GM21529 (cell line): ENCODE measurements around the gene SGMS1.
A peak's percentile ranks its signal among the peaks of the same experiment; 100 is the strongest.
"Not testable (repeated sequence)": the region's sequence is repeated elsewhere in the genome, so short reads cannot be mapped to it uniquely, and the experiment has no call there.

Experiments used
- ATAC-seq: cut with Tn5 transposase; IDR thresholded peaks from one replicate; pipeline ENCODE4 v1.9.1; 2021; ENCODE audit not compliant: unreplicated experiment

The SGMS1 gene

DNA sequence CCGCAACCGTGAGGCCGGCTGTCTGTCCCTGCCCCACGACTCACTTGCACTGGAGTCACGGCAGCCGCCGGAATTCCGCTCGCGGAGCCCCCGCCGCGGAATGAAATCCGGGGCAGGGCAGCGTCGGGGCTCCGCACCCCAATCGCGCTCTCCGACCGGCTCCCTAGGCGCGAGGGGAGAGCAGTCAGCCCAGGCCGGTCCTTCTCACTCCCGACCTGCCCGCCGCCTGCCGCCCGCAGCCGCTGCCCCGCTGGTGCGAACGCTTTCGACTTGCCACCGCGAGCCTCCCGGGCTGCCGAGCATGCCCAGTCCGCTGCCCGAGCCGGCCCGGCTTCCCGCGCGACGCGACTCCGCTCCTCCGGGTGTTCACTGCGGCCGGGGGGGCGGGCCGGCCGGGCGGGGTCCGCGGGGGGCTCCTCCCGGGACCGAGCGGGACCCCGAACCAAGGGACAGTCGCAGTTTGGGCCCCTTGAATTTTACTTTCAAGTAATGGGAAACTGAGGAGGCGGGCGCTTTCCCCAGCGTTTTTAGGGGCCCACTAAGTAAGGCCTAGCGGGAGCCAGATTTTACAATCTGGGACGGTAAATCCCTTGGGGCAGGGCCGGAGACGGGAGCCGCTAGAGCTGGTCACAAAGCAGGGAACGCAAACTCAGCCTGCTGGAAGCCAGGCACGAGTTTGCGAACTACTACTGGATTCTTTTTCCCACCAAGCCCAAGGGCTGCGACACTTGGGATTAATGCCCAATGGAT lies at the start of gene SGMS1:
TSS of gene SGMS1 (minus strand) at position 294 of the 750 bp plus-strand sequence. CDS start 279,842 bp downstream, outside the sequence.
- peak; percentile 23 for ATAC-seq

DNA sequence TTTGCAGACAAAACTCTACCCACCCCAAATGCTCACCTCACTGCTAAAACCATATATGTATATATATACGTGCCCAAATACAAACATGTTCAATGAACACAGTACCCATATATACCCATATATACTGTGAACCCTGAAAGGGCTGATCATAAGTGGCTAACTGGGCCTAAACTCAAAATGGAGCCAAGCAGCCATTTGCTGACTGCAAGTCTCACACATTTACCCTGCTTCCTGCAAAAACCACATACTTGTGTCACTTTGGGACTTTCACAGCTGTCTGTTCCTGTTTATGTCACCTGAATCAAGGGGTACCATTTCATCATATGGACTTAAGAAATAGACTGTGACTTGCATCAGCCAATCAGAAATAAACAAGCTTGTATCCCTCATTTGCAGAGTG lies 48.4 kb upstream of the SGMS1 start:
- peak; percentile 59 for ATAC-seq

DNA sequence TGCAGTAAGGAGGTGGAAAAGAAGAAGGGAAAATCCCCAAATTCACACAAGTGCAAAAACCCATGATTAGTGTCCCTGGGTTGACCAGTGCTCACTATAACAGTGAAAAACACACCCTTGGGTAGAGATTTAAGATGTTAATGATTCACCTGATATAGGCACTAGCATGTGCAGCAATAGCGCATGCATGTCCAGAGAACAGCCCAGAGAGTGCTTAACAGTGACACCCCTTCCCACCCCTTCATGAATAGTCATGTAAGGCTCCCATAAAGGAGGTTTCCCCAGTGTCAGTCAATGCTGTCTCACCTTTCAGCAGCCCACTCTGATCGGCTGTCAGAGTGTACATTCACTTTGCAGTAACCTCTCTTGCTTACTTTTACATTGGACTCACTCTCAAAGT lies 47.9 kb upstream of the SGMS1 start:
- ATAC-seq, result not testable (repeated sequence)

DNA sequence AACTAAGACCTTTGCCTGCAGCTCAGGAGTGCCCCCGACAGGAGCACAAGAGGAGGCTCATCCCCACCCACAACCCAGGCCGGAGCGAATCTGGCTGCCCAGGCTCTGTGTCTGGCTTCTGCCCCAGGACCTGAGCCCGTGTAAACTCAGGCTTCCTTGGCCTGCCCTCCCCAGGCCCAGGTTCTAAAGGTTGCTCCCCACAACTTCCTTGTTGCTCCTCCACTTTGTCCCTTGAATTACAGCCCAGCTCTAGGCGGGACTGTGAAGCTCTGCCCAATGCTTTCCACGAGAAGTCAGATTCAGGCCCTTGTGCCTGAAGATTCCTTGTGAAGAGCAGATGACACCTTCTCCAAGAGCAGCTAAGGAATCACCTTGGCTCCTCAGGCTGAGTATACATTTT lies 46.2 kb upstream of the SGMS1 start:
- not testable (repeated sequence) for ATAC-seq

DNA sequence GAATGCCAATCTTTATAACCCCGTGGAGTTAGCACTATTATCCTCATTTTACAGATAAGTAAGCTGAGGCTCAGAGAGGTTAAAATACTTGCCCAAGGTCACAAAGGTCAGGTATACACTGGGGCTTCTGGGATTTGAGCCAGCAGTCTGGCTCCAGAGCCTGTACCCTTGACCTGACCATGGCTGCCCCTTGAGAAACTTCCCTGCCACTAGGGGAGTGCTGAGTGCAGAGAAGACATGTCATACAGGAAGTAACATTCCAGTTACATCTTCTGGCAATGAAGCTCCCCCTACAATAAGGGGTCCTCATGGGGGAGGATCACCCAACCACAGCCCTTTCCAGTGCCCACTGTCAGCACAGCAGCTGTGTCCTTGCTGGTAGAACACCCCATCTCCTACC lies 43.6 kb upstream of the SGMS1 start:
- not testable (repeated sequence) for ATAC-seq

DNA sequence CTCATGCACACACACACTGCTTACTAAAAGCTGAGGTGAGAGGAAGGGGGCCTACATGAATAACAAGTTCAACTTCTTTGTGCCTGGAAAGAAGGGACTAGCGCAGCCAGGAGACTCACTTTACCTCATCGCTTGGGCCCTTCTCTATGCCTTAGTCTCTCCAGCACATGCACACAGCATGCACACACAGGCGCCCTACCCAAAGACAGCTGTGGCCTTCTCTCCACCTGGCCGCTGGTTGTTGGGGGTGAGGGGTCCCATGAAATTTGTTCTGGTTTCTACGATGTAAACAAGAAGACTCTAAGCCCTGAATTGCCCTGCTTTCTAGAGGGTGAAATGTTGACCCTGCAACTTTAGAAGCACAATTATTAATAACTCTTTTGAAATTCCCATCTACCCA lies 38.7 kb upstream of the SGMS1 start:
- ATAC-seq, result not testable (repeated sequence)

DNA sequence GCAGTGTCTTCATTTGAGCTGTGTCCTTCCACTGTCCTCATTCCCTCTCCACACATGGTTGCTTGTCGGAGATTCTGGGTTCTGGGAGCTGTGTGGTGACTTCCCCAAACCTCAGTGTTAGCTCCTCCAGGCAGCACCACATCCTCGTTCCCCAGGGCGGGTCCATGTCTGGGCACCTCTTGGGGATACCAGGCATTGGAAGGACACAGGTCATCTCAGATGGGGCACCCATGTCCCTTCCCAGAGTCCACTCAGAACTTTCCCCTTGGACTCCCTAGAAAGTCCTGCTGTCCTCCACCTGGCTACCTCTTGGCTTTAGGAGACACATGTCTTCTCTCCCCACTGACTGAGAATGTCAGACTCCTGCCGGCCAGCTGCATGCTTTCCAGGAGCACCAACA lies 37.8 kb upstream of the SGMS1 start:
- not testable (repeated sequence) for ATAC-seq

DNA sequence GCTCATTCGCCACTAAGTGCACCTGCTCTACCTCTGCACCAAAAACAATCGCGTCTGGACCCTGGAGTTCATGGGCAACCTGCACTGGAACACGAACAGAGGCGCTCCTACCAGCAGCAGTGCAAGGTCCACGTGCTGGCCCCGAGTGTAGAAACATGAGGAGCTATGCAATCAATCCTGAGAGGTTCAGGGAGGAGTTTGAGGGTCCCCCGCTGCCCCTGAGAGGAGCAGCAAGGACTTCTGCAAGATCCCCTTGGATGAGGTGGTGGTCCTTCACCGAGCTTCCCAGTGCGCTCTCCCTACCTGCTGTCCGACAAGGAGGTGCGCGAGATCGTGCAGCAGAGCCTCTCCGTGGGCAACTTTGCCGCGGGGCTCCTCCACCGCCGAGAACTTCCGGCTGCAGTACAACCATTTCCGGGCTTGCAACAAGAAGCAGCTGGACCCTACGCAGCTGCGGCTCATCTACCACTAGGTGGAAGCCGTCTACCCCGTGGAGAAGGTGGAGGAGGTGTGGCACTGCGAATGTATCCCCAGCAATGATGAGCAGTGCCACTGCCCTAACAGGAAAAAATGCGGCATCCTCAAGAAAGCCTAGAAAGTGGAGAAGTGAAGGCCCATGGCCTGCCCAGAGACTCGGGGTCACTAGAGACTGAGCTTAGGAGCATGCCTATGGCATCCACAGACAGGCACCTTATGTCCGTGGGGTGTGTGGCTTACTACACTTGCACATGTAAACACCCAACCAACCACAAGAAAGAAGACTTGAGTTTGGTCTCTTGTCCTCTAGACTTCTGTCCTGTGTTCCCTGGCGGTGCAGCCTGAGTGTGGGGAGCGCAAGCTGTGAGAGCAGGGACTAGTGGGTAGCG lies 36.3 kb upstream of the SGMS1 start:
- peak; percentile 98 for ATAC-seq

DNA sequence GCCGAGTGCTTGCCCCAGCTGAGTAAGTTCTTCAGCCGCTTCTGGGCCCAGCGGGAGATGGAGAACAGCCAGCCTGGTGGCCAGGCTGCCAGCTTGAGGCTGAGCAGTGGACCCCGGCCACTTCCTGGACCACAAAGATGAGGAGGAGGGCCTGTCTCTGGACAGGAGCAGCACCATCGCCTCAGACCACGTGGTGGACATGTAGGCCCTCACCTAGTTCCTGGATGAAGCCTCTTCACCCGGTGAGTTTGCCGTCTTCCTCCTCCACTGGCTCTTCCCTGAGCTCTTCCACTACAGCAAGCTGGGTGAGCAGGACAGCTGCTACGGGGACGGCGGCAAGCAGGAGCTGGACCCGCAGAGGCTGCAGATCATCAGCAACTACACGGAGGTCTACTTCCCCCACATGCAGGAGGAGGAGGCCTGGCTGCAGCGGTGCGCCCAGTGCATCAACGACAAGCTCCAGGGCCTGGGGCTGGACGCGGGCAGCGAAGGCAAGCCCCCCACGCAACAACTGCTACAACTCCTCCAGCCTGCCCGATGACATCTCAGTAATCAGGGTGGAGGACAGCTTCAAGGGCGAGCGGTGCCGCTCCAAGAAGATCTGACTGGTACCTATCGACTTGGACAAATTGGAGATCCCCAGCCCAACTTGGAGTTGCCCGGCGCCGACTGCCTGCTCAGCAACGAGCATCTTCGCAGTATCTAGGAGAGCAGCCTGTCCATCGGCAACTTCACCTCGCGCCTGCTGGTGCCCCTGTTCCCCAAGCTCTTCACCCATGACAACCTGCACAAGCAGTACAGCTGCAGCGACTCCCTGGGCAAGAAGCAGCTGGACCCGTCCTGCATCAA lies 35.5 kb upstream of the SGMS1 start:
- ATAC-seq, result not testable (repeated sequence)

DNA sequence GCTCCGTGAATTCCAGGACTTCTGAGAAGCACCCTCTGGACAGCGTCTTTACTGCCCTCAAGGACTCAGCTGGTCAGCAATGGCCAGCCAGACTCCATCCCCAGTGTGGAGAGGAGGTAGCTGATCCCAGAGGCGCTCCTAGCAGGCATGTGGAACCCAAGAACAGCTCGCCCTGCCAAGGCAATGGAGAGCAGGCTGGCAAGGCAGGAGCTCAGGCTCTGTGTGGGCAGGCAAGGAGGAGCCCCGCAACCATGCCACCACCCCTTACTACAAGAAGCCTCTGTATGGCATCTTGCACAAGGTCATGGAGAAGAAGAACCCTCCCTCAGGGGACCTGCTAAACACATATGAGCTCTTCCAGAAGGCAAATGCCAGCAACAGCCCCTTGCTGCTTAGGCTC lies 34.4 kb upstream of the SGMS1 start:
- no peak for ATAC-seq

DNA sequence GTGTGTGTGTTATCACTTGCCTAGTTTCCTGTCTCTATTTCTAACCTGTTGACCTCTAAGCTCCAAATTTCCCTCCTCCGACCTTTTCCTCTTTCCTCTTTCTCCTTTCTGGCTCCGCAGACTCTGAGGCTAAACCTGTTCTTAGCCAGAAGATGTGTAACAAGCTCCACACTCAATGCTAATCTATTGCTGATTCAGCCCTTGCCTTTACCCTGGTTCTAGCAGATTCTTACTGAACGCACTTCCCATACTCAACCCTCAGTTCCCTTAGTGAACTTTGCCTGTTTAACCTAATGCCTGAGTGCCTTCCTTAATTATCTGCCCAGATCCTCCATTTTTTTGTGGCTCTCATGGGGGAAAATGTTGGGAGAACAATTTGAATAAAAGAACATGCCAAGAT lies 30.0 kb upstream of the SGMS1 start:
- ATAC-seq, result no peak

DNA sequence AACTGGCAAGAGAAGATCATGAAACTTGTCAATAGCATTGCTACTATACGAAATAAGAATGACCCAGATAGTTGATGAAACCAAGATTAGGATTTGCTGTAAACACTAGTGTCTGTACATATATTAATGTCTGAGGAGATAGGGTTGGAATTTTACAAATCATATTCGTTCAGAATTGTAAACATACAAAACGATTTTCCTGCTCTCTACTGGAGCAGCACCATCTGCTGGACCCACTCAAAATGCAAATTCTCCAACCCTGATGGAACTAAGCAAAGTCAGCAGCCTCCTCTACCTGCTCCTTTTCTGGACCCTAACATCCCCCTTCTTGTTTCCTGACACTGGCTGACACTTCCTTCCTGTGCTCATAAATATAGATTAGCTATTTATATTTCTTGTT lies 29.4 kb upstream of the SGMS1 start:
- ATAC-seq, result peak; percentile 35

DNA sequence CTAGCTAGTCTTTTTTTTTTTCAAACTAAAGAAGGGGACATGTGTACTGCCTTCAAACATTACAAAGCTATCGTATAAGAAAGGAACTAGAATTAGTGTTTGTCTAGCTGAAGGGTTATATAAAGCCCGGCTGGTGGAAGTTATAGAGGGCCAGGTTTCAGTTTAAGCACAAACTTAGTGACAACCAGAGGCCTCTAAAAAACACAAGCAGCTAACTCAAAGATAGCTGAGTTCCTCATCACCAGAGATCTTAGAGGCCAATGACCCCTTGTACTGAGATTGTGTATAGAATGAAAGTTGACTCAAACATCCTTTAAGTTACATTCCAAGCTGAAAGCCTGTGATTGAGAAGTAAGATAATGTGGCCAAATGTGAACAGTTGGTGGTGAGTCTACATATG lies 28.1 kb upstream of the SGMS1 start:
- ATAC-seq, result no peak

DNA sequence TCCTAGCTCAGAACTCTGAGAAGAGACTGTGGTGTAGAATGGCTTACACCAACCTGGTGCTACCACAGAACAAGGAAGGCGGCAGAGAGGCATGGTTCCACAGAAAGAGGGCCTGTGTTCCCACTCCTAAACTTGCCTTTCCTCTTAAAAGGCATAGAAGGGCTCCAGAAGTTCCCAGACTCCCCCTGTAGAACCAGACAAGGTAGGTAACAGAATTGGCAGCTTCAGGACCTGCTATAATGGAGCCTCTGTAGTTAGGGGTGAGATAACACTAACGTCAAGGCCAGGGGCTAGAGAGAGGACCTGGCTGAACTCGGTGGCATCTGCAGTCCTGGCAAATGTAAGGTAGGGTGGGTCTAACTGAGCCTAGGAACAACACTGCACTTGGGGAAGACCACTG lies 26.7 kb upstream of the SGMS1 start:
- no peak for ATAC-seq

DNA sequence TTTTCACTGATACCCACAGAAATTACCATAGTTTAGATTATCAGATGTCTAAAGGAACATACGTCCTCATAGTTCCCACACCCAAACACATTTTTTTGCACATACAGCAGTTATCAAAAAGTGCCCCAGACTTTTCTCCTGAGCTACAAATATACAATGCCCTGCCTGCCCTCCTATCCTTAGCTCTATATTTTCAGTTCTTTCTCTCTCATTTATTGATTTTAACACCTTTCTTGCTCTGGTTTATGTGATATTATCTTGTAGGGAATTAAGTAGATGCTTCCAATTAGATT lies 25.1 kb upstream of the SGMS1 start:
- ATAC-seq, result no peak

DNA sequence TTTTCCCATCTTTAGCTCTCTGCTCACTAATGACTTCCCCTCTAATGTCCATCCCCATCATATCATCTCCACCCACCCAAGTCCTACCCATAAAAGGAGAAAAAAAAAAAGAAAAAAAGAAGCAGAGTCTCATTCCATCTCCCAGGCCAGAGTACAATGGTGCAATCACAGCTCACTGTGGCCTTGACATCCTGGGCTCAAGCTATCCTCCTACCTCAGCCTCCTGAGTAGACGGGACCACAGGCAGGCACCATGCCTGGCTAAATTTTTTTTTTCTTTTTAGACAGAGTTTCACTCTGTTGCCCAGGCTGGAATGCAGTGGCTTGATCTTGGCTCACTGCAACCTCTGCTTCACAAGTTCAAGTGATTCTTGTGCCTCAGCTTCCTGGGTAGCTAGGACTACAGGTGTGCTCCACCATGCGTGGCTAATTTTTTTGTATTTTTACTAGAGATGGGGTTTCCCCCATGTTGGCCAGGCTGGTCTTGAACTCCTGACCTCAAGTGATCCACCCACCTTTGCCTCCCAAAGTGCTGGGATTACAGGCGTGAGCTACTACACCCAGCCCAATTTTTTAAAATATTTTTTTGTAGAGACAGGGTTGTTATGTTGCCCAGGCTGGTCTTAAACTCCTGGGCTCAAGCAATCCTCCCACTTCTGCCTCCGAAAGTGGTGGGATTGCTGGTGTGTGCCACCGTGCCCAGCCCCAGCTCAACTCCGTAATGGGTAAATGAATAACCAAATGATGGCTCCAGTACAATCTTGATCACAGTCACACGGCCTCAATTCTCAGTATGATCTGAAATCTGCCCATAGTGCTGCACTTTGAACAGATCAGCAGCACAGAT lies 24.6 kb upstream of the SGMS1 start:
- peak; percentile 77 for ATAC-seq

DNA sequence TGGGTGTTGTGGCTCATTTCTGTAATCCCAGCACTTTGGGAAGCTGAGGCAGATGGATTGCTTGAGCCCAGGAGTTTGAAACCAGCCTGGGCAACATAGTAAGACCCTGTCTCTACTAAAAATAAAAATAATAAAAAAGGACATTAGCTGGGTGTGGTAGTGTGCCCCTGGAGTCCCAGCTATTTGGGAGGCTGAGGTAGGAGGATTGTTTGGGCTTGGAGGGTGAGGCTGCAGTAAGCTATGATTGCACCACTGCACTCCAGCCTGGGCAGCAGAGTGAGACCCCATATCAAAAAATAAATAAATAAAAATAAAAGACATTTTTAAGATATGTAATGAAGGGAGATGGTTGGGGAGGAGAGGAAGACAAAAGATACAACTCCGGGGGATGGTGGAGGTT lies 23.6 kb upstream of the SGMS1 start:
- ATAC-seq, result not testable (repeated sequence)

DNA sequence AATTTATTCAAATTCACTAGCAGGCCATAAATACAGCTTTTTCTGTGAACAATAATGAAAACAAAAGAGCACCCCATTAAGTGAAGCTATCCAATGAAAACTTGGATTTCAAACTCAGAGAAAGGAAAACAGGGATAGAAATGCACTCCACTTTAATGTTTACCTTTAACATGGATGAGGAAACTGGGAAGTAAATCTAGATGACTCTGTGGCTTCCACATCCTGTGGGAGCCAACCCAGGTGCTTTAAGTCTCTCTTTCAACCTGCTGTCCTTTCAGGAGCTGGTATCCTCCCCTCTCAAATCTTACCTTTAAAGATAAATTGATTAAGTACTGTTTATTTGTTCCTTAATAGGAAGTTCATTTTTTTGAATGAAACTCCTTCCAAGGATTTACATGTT lies 21.5 kb upstream of the SGMS1 start:
- no peak for ATAC-seq

DNA sequence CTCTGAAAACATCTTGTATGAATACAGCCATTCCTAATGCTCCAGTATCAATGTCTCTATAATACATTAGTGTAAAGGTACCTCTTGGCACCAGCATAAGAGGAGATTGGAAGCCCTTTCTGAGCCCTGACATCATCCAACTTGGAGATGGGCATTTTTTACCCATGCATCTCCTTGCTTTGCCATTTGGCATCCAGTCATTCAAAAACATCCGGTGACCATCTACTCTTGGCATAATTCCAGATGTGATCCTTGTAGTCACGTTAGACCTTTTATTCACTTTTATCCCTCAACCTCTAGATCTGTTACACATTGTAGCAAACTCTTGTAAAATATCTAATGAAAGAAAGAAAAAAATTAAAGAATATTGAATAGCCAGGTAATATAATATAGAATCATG lies 17.9 kb upstream of the SGMS1 start:
- no peak for ATAC-seq

DNA sequence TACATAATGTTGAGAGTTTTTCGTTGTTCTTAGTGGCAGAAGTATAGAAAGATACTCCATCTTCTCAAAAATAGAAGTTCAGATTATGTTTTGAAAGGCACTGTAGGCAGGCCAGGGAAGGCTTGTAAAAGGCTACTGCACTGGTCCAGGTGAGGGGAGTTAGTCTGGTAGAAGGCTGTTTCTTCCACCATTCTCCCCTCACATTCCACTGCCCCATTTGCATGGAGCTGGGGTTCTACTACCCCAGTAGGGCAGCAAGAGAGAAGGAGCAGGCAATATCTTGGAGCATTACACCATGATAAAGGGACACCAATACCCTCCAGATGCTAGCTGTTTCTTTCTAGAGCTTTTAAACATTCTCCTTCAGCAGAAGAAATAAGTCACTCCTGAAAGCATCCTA lies 16.5 kb upstream of the SGMS1 start:
- ATAC-seq, result no peak
